ENCODE results near the gene MYRF. TPM values are rescaled to one million over a fixed set of nuclear protein-coding genes. Genes with fewer than 3 reads are reported as not detected.
A peak's percentile ranks its signal among the peaks of the same experiment; 100 is the strongest.

The MYRF gene
- total and polyA plus RNA-seq, 9 of the 15 experiments (the other 6 are each of a cell fraction or from before 2014, with no cell fraction given), result 2.3 to 25.8 (median 7.1) TPM

GRCh38 chr11:61793083-61793828, 40.8 kb downstream of the MYRF start:
- FAIRE-seq (no peak), ATAC-seq (peak; percentile 58), DNase-seq (ENCODE audit: extremely low read depth in 1 of 4, low spot score in 3 of 4) (peak in 1 of 4 experiments; percentile 43)
- in situ Hi-C loops (cut with MboI) (loop anchor here (5.0 kb wide), 1 partner anchor 46 kb away; no protein-coding TSS in a partner anchor), intact Hi-C loops (cut with micrococcal nuclease) (no loop called here)
- no peaks in the 10 kb centered on the region for H3K9me3 ChIP-seq (replicated peaks; ENCODE audit: control insufficient read depth, insufficient read depth, low read depth, low read length)
- ChIA-PET POLR2A (interaction anchor here (0.6 to 3.0 kb wide), 30 partner anchors 9 to 343 kb away, joined by 3 to 23 read pairs (median 5); partner anchors contain the start of genes BEST1, FADS1, FADS3 and FTH1), CTCF (ENCODE audit: low intra/inter-chr PET ratio) (no interaction called here)
- H3K27ac ChIP-seq (ENCODE audit: extremely low read depth, low read depth, low read length), result peak overlapping the region; percentile 100
- TSS peak; percentile 60 for BruUV-seq (replicated peaks)
- H3K36me3 ChIP-seq (ENCODE audit: control insufficient read depth, insufficient read depth, low read length), result peaks cover 71% of the 10 kb centered on the region
- peak overlapping the region; percentile 99 for H2AFZ ChIP-seq (ENCODE audit: low read depth, low read length)
- peak overlapping the region; percentile 100 for H3K9ac ChIP-seq (ENCODE audit: insufficient read depth in 1 of 2, low read depth in 2 of 2, low read length in 2 of 2)
- no peaks in the 10 kb centered on the region; the same call in 1 of the 2 replicates for H4K20me1 ChIP-seq (replicated peaks; ENCODE audit: control insufficient read depth, insufficient read depth, low read length)
- peak overlapping the region; percentile 97 for H3K4me2 ChIP-seq (ENCODE audit: insufficient read depth, low read length)
- no peaks in the 10 kb centered on the region for H3K27me3 ChIP-seq (ENCODE audit: control insufficient read depth in 2 of 2, insufficient read depth in 2 of 2, low read length in 2 of 2)
- H3K4me3 ChIP-seq, result peak overlapping the region; percentile 83
- H3K4me1 ChIP-seq (replicated peaks in 1 of 2; ENCODE audit: control insufficient read depth in 2 of 2, insufficient read depth in 2 of 2, low read length in 2 of 2), result peaks cover 19 to 23% of the 10 kb centered on the region in 2 experiments; a peak in 4 of 5 replicates
- peaks cover 83% of the 10 kb centered on the region for H3K79me2 ChIP-seq (ENCODE audit: control insufficient read depth, insufficient read depth, low read length)
- under 1% methylated on average over 29 of the region's 29 CpGs for WGBS (ENCODE audit: insufficient coverage, low coverage, missing lambda C conversion rate)
- H3K9me1 ChIP-seq (ENCODE audit: control insufficient read depth, insufficient read depth, low read length), result no peaks in the 10 kb centered on the region
- TF ChIP-seq, protein P1, sequence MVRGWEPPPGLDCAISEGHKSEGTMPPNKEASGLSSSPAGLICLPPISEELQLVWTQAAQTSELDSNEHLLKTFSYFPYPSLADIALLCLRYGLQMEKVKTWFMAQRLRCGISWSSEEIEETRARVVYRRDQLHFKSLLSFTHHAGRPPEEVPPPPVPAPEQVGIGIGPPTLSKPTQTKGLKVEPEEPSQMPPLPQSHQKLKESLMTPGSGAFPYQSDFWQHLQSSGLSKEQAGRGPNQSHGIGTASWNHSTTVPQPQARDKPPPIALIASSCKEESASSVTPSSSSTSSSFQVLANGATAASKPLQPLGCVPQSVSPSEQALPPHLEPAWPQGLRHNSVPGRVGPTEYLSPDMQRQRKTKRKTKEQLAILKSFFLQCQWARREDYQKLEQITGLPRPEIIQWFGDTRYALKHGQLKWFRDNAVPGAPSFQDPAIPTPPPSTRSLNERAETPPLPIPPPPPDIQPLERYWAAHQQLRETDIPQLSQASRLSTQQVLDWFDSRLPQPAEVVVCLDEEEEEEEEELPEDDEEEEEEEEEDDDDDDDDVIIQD (CRISPR knock-in tag; IDR thresholded peaks at IDR 0.05), result no peak
- TF ChIP-seq ZNF398 (CRISPR knock-in tag; IDR thresholded peaks at IDR 0.05), result no peak
- no peak for TF ChIP-seq ZNF121 (CRISPR knock-in tag; conservative IDR thresholded peaks at IDR 0.05)
- TF ChIP-seq, protein P2, sequence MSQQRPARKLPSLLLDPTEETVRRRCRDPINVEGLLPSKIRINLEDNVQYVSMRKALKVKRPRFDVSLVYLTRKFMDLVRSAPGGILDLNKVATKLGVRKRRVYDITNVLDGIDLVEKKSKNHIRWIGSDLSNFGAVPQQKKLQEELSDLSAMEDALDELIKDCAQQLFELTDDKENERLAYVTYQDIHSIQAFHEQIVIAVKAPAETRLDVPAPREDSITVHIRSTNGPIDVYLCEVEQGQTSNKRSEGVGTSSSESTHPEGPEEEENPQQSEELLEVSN (IDR thresholded peaks at IDR 0.05; ENCODE audit: borderline replicate concordance in 1 of 2, extremely low read depth in 1 of 2, insufficient read depth in 1 of 2, insufficient read length in 1 of 2, low read depth in 1 of 2, low read length in 1 of 2, poor library complexity in 1 of 2, severe bottlenecking in 1 of 2), result peak; percentile 44 to 58
- TF ChIP-seq, protein P3, sequence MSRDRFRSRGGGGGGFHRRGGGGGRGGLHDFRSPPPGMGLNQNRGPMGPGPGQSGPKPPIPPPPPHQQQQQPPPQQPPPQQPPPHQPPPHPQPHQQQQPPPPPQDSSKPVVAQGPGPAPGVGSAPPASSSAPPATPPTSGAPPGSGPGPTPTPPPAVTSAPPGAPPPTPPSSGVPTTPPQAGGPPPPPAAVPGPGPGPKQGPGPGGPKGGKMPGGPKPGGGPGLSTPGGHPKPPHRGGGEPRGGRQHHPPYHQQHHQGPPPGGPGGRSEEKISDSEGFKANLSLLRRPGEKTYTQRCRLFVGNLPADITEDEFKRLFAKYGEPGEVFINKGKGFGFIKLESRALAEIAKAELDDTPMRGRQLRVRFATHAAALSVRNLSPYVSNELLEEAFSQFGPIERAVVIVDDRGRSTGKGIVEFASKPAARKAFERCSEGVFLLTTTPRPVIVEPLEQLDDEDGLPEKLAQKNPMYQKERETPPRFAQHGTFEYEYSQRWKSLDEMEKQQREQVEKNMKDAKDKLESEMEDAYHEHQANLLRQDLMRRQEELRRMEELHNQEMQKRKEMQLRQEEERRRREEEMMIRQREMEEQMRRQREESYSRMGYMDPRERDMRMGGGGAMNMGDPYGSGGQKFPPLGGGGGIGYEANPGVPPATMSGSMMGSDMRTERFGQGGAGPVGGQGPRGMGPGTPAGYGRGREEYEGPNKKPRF (IDR thresholded peaks at IDR 0.05; ENCODE audit: low read depth, low read length), result no peak
- TF ChIP-seq SAP30 (IDR thresholded peaks at IDR 0.05; ENCODE audit: borderline replicate concordance, insufficient read depth, low read depth, low read length, poor library complexity, severe bottlenecking), result peak; percentile 72
- TF ChIP-seq E2F1 (CRISPR knock-in tag; IDR thresholded peaks at IDR 0.05), result no peak
- TF ChIP-seq ZNF77 (CRISPR knock-in tag; IDR thresholded peaks at IDR 0.05), result no peak
- peak; percentile 1 for TF ChIP-seq POLR2B (IDR thresholded peaks at IDR 0.05; ENCODE audit: low read depth, partially characterized antibody)
- no peak for TF ChIP-seq CREBBP (IDR thresholded peaks at IDR 0.05; ENCODE audit: low read depth, low read length)
- no peak for TF ChIP-seq FOXJ2 (tag; IDR thresholded peaks at IDR 0.05)

Data from K562 (cell line).